HG03196 (cell line): ENCODE data around the gene AGBL1.

Experiments
- ATAC-seq: cut with Tn5 transposase; IDR thresholded peaks from one replicate; pipeline ENCODE4 v1.9.1; 2021; ENCODE audit not compliant: unreplicated experiment

AGBL1 gene

DNA sequence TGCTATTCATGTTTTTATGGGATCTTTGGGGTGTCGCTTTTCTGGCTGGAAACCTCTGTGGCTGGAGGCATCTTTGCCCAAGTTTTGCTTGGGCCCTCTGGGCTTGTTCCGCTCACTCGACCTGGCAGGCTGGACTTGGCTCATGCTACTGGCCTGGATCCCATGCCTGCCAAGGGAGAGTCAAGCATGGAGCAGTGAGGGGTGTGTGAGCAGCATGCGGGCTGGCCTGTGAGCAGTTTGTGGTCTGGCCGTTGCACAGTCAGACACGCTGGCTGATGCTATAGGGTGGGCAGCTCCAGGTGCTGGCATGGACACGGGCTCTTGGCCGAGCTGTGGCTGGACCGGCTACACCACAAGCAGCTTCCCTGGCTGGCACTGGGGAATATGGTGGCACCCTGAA lies 491.1 kb downstream of the AGBL1 start:
- no peak for ATAC-seq

DNA sequence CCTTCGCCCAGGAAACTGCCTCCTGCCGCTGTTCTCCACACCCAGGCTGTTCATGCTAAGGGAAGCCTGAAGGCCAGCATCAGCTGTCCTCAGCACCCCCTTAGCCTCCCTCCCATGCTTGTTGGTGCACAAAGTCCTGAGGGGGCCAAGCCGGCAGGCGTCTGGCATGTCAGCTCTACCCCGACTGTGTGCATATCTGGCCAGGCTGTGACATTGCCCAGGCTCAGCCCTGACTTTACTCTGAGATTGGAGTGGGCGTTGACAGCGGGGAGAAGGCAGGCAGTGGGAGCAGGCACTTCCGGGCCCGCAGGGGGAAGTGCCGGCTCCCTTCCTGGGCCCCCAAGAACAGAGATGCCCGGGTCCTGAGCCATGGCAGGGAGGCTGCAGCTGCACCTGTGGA lies 492.2 kb downstream of the AGBL1 start:
- ATAC-seq, result no peak

DNA sequence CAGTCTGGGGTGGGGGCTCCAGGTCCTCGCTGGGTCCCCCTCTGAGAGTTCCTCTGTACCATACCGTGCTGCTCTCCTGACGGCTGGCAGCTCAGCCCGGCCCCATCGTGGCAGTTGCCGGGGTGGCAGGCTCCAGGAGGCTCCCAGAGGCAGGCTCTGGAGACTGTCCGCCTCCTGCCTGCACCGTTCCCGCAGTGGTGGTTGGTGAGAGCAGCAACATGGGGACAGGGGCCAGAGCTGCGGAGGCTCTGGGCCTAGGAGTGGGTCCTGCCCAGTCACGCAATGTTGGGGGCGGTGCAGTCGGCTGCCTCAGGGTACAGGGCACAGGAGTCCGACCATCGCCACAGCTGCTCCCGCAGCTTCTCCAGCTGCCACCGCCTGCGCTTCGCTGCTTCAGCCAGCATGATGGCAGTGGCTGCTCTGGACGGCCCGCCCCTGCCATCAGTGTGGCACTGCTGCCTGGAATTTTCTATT lies 492.7 kb downstream of the AGBL1 start:
- no peak for ATAC-seq

DNA sequence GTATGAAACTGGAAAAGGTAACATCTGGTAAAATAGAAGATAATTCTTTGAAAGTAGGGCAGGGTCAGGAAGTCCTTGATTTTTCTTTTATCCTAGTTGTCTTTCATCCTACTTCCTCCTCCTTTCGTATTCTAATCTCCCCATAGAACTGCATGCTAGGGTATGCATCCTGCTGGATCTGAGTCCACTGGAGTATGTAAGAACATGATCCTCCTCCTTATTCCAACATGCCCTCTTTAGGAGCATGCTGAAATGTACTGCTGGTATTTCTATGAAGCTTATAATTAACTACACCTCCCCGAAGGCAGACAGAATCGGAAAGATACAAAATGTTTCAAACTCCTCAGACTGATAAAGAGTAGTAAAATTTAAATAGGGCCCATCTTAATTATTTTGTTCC lies 493.8 kb downstream of the AGBL1 start:
- ATAC-seq, result no peak

DNA sequence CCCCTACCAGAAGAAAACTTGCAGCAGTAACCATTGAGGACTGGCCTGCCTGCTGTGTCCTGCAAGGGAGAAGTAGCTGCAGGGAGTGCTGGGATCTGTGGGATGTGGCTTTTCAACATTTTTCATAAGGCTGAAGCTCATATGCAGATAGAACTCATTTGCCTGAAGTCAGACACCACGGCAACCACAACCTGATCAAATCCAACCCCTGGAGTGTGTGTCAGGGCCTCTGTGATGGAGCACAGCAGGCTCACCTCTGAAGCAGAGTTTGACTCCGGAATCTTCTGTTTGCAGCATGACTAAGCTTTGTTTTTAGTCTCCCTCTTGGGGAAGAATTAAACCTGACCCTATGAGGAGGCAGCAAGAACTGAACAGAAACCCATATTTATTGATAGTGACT lies 508.7 kb downstream of the AGBL1 start:
- no peak for ATAC-seq

DNA sequence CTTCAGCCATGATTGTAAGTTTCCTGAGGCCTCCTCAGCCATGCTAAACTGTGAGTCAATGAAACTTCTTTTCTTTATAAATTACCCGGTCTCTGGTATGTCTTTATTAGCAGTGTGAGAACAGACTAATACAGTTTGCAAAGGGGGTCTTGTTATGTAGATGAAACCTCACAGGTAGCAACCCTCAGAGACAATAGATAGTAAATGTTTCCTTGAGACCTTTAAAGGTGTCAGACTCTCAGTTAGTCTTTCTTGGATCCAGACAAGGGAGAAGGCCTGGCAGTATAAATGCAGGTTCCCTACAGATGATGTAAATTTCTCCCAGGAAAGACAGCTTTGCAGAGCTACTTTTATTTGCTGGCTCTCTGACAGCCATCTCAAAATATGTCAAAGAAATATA lies 510.8 kb downstream of the AGBL1 start:
- no peak for ATAC-seq

DNA sequence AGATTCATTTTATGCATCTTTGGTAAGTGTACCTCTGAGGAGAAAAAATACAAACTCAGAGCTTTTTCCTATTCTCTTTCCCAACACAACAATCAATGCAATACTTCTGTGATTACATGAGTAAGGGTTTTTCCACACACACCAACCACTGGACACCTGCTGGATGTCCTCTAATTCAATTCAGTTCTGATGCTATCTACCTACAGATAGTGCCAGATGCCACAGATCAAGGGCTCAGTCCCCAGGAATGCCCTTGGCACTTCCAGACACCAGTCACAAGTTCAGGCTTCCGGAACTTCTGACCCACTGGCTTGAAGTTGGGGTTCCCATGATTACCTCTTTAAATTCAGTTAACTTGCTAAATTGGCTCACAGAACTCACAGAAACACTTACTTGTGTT lies 511.5 kb downstream of the AGBL1 start:
- no peak for ATAC-seq

DNA sequence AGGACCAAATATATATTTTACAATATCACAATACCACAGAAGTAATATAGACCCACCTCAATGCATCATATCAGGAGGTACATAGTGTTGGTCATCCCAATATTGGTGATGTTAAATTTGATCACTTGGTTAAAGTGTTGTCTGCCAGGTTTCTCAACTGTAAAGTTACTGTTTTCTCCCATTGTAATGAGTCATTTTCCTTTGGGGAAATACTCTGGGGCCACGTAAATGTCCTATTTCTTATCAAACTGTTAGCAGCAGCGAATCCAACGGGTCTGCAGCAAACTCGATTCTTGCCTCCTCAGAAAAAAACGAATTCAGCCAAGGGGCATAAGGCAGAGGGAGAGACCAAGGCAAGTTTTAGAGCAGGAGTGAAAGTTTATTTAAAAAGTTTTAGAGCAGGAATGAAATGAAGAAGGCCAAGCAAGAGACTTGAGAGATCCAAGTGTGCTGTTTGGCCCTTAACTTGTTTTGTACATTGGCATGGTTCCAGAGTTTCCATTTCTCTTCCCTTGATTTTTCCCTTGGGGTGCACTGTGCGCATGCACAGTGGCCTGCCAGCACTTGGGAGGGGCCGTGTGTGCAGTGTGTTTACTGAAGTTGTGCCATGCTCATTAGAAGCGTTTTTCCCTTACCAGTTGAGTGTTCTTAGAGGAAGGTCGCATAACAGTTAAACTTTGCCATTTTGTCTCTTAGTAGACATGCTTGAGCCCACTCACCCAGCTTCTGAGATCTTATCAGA lies 512.5 kb downstream of the AGBL1 start:
- ATAC-seq, result no peak

DNA sequence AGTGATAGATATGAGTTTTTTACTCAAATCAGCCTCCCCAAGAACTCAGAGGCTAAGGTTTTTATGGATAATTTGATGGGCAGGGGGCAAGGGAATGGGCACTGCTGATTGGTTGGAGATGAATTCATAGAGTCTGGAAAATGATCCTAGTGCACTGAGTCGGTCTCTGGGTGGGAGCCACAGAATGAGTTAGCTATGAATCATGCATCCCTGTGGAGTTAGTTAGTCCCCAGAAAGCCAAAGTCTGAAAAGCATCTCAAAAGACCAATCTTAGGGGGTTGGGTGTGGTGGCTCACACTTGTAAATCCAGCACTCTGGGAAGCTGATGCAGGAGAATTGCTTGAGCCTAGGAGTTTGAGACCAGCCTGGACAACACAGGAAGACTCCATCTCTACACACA lies 516.1 kb downstream of the AGBL1 start:
- no peak for ATAC-seq

DNA sequence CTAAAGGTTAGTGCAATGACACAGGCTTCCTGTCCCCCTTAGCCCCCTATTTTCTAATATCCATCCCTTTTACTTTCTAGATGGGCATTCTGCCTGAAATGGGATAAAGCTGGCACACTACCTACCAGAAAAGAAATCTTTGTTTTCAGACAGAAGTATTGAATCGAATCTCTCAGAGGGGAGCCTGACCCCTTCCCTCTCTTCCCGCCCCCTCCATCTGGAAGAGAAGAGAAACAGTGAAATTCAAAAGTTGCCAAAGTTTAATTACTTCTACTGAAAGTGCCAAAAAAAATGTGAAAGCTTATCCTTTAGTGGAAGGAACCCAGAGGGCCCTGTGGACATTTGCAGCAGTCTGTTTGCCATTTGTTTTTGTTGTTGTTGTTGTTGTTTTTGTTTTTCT lies 523.8 kb downstream of the AGBL1 start:
- ATAC-seq, result no peak

DNA sequence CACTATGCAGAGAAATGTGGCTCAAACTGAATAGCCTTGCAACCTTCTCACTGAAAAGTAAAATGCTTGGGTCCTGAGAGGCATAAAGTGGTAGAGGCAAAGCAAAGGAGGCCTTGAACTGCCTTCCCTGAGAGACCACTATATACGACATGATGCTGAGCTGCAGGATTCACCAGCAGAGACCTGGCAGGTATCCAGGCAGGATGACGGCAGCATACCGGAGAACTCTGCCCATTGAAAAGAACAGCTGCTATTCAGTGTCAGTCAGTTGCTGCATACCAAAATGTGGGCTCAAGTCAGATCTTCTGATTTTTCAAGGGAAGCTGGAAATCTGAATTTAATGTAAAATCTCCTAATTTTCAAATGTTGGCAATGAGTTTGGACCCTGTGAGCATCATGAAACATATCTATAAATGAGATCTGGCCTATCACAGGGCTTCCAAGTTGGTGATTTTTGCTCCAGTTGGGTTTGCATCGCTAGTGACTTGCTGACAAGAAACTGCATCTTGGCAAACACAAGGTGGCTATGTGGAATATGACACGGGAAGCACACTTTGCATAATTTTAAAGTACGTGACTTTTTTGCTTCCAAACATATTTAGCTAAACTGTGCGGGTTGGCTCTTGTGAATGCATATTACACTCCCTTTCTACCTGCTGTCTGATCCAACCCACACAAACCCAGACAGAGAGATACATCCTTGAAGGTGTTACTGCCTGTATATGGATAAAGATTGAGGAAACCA lies 529.0 kb downstream of the AGBL1 start:
- ATAC-seq, result no peak

DNA sequence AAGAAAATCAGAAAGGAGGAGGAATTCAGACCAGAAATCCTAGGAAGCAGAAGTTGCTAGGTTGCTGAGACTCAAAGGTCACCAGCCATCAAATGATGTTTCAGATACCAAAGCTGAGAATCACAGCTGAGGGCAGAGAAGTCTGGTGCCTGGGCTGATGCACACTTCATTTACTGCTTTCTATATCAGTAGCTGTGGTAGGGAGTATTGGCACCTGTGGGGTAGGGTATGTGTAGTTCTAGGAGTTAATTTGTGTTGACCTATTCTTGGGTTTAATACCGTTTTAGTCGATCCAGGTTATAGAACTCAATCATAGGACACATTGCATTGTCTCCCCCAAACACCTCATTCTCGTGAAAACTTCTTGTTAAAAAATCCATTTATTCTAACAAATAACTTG lies 529.6 kb downstream of the AGBL1 start:
- ATAC-seq, result no peak

DNA sequence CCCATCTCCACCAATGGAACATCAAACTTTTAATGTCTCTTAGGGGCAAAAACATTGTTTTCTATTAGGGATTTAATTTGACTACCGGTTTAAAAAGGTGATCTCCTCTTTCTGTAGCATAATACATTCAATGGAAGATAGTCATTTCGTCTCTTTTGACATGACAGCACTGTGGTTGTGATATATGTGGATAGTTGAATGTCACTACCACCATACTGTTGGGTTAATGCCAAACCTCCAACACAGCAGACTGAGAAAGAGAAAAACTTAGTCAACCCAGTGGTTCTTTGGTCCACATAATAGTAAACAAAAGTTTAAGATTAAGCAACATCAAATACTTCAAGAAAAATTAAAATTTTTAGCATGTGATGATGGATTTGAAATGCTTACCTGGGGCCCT lies 530.4 kb downstream of the AGBL1 start:
- ATAC-seq, result no peak

DNA sequence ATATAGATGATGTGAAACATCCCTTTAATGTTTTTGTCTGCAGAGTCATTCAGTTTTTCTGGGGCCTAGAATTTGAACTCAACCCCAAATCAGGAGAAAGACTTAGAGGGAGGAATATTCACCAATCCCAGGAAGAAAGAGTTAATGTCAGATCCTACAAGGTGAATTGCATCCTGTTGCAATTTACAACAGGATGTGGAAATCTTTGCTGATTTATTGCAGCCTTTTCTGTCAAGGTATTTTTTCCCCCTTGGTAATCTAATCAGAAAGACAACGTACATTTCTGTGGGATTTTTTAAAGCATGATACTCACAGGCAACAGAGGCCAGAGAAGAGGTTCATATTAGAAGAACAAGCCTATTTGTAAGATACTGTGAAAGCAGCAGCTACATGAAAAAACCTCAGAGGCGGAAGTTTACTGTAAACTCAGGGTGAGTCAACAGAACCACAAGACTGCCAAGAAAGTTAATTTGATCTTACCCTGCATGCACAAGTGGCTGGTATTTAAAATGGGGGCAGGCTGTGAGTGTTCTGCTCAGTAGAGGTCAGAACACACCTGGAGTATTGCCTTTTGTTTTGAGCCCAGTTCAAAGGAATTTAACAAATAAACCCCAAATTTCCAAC lies 531.9 kb downstream of the AGBL1 start:
- ATAC-seq, result no peak

DNA sequence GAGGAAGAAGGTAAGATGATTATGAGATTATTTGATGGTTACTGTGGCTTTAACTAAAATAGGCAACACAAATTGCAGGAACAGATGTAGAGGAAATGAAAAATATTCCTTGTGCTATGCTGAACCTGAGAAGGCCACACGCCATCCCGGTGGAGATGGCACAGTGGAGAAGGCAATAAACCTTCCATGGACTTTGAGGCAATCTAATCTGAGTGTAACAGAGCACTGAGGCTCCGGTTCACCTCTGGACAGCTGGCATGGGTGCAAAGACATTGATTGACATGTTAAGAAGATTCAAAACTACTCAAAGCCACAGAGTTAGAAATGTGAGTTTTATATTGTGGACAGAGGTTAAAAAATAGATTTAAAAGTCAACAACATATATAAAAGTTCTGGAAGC lies 535.7 kb downstream of the AGBL1 start:
- no peak for ATAC-seq

DNA sequence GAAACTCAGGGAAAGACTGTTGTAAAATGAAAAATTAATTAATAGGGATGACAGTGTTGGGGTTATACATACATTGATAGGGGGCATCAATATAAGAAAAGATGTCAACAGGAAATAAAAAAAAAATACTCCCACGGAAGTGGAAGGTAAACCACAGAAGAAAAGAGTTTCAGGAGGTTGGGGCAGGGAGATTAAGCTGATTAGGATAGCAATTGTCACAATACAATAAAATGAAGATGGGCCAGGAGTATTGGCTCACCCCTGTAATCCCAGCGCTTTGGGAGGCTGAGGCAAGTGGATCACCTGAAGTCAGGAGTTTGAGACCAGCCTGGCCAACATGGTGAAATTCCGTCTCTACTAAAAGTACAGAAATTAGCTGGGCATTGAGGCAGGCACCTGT lies 536.1 kb downstream of the AGBL1 start:
- no peak for ATAC-seq

DNA sequence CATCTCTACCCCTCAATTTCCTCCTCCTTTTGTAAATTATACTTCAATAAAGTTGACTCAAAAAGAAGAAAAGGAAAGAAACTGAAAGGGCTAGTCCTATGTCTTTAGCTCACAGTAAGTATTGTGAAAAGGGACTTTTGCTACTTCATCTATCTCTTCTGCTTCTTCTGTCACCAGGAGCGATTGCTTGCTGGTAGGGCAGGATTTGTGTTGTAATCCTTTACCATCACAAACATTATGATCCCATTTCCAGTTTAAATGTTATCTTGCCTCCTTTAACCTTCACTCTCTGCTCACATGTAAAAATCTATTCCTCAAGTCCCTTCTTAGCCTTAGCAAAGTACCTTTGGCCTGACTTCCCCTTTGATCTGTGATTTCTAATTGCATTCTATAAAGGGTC lies 537.1 kb downstream of the AGBL1 start:
- no peak for ATAC-seq

DNA sequence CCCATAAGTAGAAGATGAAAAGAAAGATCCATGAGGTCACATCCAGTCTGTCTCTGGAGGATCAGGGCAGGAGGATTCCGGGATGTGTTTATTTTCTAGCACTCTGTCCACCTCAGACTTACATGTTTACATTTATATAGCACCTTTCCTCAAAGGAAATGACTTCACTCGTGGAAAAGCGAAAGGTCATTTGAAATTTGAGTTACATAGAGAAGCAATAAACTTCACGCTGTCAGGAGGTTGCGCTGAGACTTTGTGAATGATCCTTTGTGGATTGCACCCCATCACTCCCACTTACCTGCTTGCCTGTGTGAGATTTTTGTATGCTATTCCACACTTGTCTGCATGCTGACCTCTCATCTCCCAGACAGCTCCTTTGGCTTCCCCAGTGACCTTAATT lies 540.5 kb downstream of the AGBL1 start:
- ATAC-seq, result no peak

DNA sequence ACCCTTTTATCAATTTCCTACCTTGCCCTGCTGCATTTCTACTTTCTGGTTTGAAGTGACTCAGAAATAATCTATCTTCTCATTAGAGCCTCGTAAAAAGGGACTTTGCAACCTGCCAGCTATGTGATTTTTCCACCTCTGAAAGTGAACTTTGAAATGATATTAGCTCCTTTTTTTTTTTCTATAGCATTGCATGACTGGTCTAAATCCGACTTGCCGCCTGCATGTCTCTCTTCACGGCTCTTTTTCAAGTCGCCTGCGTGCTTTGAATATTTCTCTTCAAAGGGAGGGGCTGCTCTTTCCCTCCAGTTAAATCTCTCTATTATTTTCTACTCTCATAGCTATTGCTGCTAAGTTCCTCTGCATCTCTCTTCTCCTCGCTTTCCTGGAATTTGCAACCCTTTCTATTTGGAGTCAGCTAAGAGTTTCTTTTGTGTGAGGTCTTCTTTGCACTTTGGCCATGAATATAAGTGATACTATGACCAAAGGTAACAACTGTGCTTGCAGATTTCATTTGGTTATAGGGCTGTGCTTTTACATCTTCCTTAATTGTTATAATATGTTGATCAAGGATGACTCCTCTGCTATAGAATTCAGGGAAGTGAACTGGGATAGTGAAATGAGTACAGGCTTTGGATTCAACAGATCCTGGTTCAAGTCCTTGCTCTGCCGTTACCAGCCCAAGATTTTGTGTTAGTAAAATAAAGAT lies 541.1 kb downstream of the AGBL1 start:
- ATAC-seq, result no peak

DNA sequence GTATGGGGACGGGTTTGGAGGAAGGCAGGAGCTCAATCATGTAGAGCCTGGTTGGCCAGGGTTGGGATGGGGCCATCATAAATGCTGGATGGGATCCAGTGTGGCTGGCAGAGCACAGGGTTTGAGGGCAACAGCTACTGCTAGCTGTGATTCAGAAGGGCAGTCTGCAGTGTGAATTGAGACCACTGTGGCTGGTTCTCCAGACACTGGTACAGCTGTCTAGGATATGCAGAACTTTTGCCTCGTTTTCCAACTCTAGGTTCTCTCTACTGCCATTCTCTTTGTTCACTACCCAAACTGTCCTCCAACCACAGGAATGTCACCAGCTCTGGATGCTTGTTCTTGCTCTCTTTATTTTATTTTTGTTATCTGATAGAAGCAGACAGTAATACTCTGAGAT lies 543.6 kb downstream of the AGBL1 start:
- no peak for ATAC-seq

DNA sequence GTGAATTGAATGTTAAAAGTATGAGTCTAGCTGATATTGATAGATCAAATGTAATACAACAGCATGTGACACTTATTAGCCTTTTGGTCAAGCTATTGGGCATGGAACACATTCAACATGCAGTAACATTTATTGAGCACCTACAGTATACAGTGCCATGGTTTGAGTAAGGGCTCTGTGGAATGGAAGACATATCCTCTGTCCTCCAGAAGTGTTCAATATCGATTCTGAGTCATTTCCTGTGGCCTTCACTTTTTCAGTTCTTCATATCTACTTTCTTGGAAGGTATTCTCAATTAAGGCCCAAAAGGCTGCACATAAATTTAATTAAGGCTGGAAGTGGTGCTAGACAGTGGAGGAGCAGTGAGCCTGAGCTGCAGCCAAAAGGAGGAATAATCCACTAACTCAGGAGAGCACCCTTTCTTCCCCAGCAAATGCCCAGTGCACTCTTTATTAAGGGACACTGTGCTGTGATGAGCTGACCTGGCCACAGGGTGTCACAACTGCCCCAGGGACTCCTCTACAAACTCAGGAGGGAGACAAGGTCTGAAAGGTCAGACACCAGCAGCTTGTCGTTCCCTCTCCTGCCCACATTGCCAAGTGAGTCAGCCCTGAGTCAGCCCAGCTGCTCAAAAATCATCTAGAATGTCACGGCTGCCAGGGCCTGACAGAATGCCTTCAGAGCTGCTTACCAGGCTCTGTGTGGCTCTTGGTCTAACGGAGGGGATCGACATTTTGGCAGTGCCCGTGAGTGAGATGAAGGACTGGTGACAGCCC lies 544.8 kb downstream of the AGBL1 start:
- ATAC-seq, result peak; percentile 59
